ENCODE results near the gene ALK. TPM values are rescaled to one million over a fixed set of nuclear protein-coding genes. Genes with fewer than 3 reads are reported as not detected.

The ALK gene
- total and polyA plus RNA-seq, 2 donors (not counting 1 experiment from before 2014, with no cell fraction given) = under 0.01 to 0.02 TPM

- no peaks in the 10 kb centered on the region for H3K79me2 ChIP-seq (ENCODE audit: control insufficient read depth, insufficient read depth, low read length)
- H3K27me3 ChIP-seq (ENCODE audit: control insufficient read depth, insufficient read depth, low read length) = no peaks in the 10 kb centered on the region
- no peaks in the 10 kb centered on the region for H3K9me3 ChIP-seq (ENCODE audit: control insufficient read depth, insufficient read depth, low read depth, low read length)
- no peaks in the 10 kb centered on the region for H4K20me1 ChIP-seq (ENCODE audit: control insufficient read depth, extremely low read depth, insufficient read depth, low read length)
- no peak overlapping the region for H3K27ac ChIP-seq (ENCODE audit: insufficient read depth, low read length)
- H3K4me1 ChIP-seq (ENCODE audit: control insufficient read depth, extremely low read depth, insufficient read depth, low read length) = no peaks in the 10 kb centered on the region
- no peak overlapping the region for H3K4me3 ChIP-seq (replicated peaks in 1 of 4; ENCODE audit: control extremely low read depth in 1 of 4, insufficient read depth in 1 of 4, low read depth in 3 of 4, low read length in 4 of 4)
- H2AFZ ChIP-seq (ENCODE audit: low read length) = no peak overlapping the region
- DNase-seq (ENCODE audit: low read depth in 2 of 2) = no peak
- H3K4me2 ChIP-seq (ENCODE audit: extremely low read depth, insufficient read depth, low read length) = no peak overlapping the region
- no peaks in the 10 kb centered on the region for H3K36me3 ChIP-seq (ENCODE audit: control insufficient read depth, insufficient read depth, low read length)
- H3K9ac ChIP-seq (ENCODE audit: insufficient read depth, low read length) = no peak overlapping the region
- TF ChIP-seq EZH2 (IDR thresholded peaks at IDR 0.05; ENCODE audit: low read length, missing control alignments) (no peak), CTCF (conservative IDR thresholded peaks at IDR 0.05 in 1 of 2, IDR thresholded peaks at IDR 0.05 in 1 of 2; ENCODE audit: low read depth in 1 of 2, low read length in 2 of 2) (no peak)
Measured at GRCh38 chr2:29193681-29194080, 727.7 kb downstream of the ALK start.

- H3K27me3 ChIP-seq (ENCODE audit: control insufficient read depth, insufficient read depth, low read length) = no peaks in the 10 kb centered on the region
- TF ChIP-seq CTCF (conservative IDR thresholded peaks at IDR 0.05 in 1 of 2, IDR thresholded peaks at IDR 0.05 in 1 of 2; ENCODE audit: low read depth in 1 of 2, low read length in 2 of 2) (no peak), EZH2 (IDR thresholded peaks at IDR 0.05; ENCODE audit: low read length, missing control alignments) (no peak)
- no peaks in the 10 kb centered on the region for H3K79me2 ChIP-seq (ENCODE audit: control insufficient read depth, insufficient read depth, low read length)
- no peaks in the 10 kb centered on the region for H4K20me1 ChIP-seq (ENCODE audit: control insufficient read depth, extremely low read depth, insufficient read depth, low read length)
- DNase-seq (ENCODE audit: low read depth in 2 of 2) = no peak
- no peaks in the 10 kb centered on the region for H3K9me3 ChIP-seq (ENCODE audit: control insufficient read depth, insufficient read depth, low read depth, low read length)
- no peak overlapping the region for H2AFZ ChIP-seq (ENCODE audit: low read length)
- no peak overlapping the region for H3K4me2 ChIP-seq (ENCODE audit: extremely low read depth, insufficient read depth, low read length)
- H3K27ac ChIP-seq (ENCODE audit: insufficient read depth, low read length) = no peak overlapping the region
- H3K4me1 ChIP-seq (ENCODE audit: control insufficient read depth, extremely low read depth, insufficient read depth, low read length) = no peaks in the 10 kb centered on the region
- H3K9ac ChIP-seq (ENCODE audit: insufficient read depth, low read length) = no peak overlapping the region
- H3K4me3 ChIP-seq (replicated peaks in 1 of 4; ENCODE audit: control extremely low read depth in 1 of 4, insufficient read depth in 1 of 4, low read depth in 3 of 4, low read length in 4 of 4) = no peak overlapping the region
- H3K36me3 ChIP-seq (ENCODE audit: control insufficient read depth, insufficient read depth, low read length) = no peaks in the 10 kb centered on the region
Measured at GRCh38 chr2:29193111-29193510, 728.3 kb downstream of the ALK start.

GRCh38 chr2:29192526-29192925, 728.9 kb downstream of the ALK start:
- no peak overlapping the region for H2AFZ ChIP-seq (ENCODE audit: low read length)
- DNase-seq (ENCODE audit: low read depth in 2 of 2) = peak in 1 of 2 donors; percentile 81
- no peak overlapping the region for H3K9ac ChIP-seq (ENCODE audit: insufficient read depth, low read length)
- no peaks in the 10 kb centered on the region for H3K27me3 ChIP-seq (ENCODE audit: control insufficient read depth, insufficient read depth, low read length)
- no peaks in the 10 kb centered on the region for H3K4me1 ChIP-seq (ENCODE audit: control insufficient read depth, extremely low read depth, insufficient read depth, low read length)
- no peaks in the 10 kb centered on the region for H3K36me3 ChIP-seq (ENCODE audit: control insufficient read depth, insufficient read depth, low read length)
- H3K4me2 ChIP-seq (ENCODE audit: extremely low read depth, insufficient read depth, low read length) = no peak overlapping the region
- TF ChIP-seq EZH2 (IDR thresholded peaks at IDR 0.05; ENCODE audit: low read length, missing control alignments) (no peak), CTCF (conservative IDR thresholded peaks at IDR 0.05 in 1 of 2, IDR thresholded peaks at IDR 0.05 in 1 of 2; ENCODE audit: low read depth in 1 of 2, low read length in 2 of 2) (no peak)
- no peaks in the 10 kb centered on the region for H4K20me1 ChIP-seq (ENCODE audit: control insufficient read depth, extremely low read depth, insufficient read depth, low read length)
- no peaks in the 10 kb centered on the region for H3K79me2 ChIP-seq (ENCODE audit: control insufficient read depth, insufficient read depth, low read length)
- no peak overlapping the region for H3K27ac ChIP-seq (ENCODE audit: insufficient read depth, low read length)
- no peak overlapping the region for H3K4me3 ChIP-seq (replicated peaks in 1 of 4; ENCODE audit: control extremely low read depth in 1 of 4, insufficient read depth in 1 of 4, low read depth in 3 of 4, low read length in 4 of 4)
- H3K9me3 ChIP-seq (ENCODE audit: control insufficient read depth, insufficient read depth, low read depth, low read length) = no peaks in the 10 kb centered on the region
